Measurements from ENCODE around the gene TNNC1. TPM values are rescaled to one million over a fixed set of nuclear protein-coding genes. Genes with fewer than 3 reads are reported as not detected.

TNNC1 gene
- total RNA-seq, 1 donor from 2014 or later = 0.67 TPM

- Mint-ChIP-seq H3K36me3 (ENCODE audit: low read depth, unreplicated experiment) (peaks cover 31% of the 10 kb centered on the region), H3K27ac (ENCODE audit: unreplicated experiment) (no peak overlapping the region), H3K27me3 (ENCODE audit: unreplicated experiment) (peaks cover 6% of the 10 kb centered on the region), H3K4me3 (ENCODE audit: unreplicated experiment) (no peak overlapping the region), H3K4me1 (ENCODE audit: unreplicated experiment) (no peaks in the 10 kb centered on the region), H3K9me3 (ENCODE audit: unreplicated experiment) (no peaks in the 10 kb centered on the region)
- DNase-seq (ENCODE audit: low spot score) = no peak
- TF ChIP-seq CTCF (IDR thresholded peaks at IDR 0.05; ENCODE audit: unreplicated experiment) = no peak
These were observed 51.7 kb downstream of the TNNC1 start for GRCh38 chr3:52402101-52402521.

GRCh38 chr3:52401551-52401950 lies 52.3 kb downstream of the TNNC1 start:
- TF ChIP-seq CTCF (IDR thresholded peaks at IDR 0.05; ENCODE audit: unreplicated experiment) = no peak
- no peak overlapping the region for H3K4me3 Mint-ChIP-seq (ENCODE audit: unreplicated experiment)
- peaks cover 7% of the 10 kb centered on the region for H3K27me3 Mint-ChIP-seq (ENCODE audit: unreplicated experiment)
- H3K36me3 Mint-ChIP-seq (ENCODE audit: low read depth, unreplicated experiment) = peaks cover 31% of the 10 kb centered on the region
- no peaks in the 10 kb centered on the region for H3K4me1 Mint-ChIP-seq (ENCODE audit: unreplicated experiment)
- no peaks in the 10 kb centered on the region for H3K9me3 Mint-ChIP-seq (ENCODE audit: unreplicated experiment)
- H3K27ac Mint-ChIP-seq (ENCODE audit: unreplicated experiment) = no peak overlapping the region
- no peak for DNase-seq (ENCODE audit: low spot score)

Other genes with a start within 250 kb of the TNNC1 start
- not detected for gene TLR9, start 228.4 kb downstream of the TNNC1 start, total RNA-seq (ENCODE audit: unreplicated experiment)
- 85.3 TPM for gene TWF2, start 214.9 kb downstream of the TNNC1 start, total RNA-seq (ENCODE audit: unreplicated experiment)
- gene PPM1M, start 208.3 kb downstream of the TNNC1 start, total RNA-seq (ENCODE audit: unreplicated experiment) = 15.0 TPM
- gene WDR82, start 175.4 kb downstream of the TNNC1 start, total RNA-seq (ENCODE audit: unreplicated experiment) = 72.3 TPM
- gene GLYCTK, start 166.2 kb downstream of the TNNC1 start, total RNA-seq (ENCODE audit: unreplicated experiment) = 22.4 TPM
- 3.3 TPM for gene DNAH1, start 137.7 kb downstream of the TNNC1 start, total RNA-seq (ENCODE audit: unreplicated experiment)
- 118 TPM for gene BAP1, start 44.0 kb downstream of the TNNC1 start, total RNA-seq (ENCODE audit: unreplicated experiment)
- 15.9 TPM for gene PHF7, start 43.4 kb downstream of the TNNC1 start, total RNA-seq (ENCODE audit: unreplicated experiment)
- 175 TPM for gene SEMA3G, start 8.9 kb downstream of the TNNC1 start, total RNA-seq (ENCODE audit: unreplicated experiment)
- 261 TPM for gene NISCH, start 1.6 kb upstream of the TNNC1 start, total RNA-seq (ENCODE audit: unreplicated experiment)
- gene STAB1, start 41.3 kb upstream of the TNNC1 start, total RNA-seq (ENCODE audit: unreplicated experiment) = 866 TPM
- 252 TPM for gene NT5DC2, start 79.8 kb upstream of the TNNC1 start, total RNA-seq (ENCODE audit: unreplicated experiment)
- 13.3 TPM for gene UQCC5, start 82.6 kb upstream of the TNNC1 start, total RNA-seq (ENCODE audit: unreplicated experiment)
- 68.7 TPM for gene PBRM1, start 231.9 kb upstream of the TNNC1 start, total RNA-seq (ENCODE audit: unreplicated experiment)
- gene GNL3, start 232.0 kb upstream of the TNNC1 start, total RNA-seq (ENCODE audit: unreplicated experiment) = 50.0 TPM